Glomerular endothelial cell (primary cell): ENCODE measurements around the gene PTPRG. TPM values are rescaled to one million over a fixed set of nuclear protein-coding genes. Genes with fewer than 3 reads are reported as not detected.

ENCODE experiments used
- DNase-seq: peaks from one replicate; pipeline ENCODE4 v3.0.0-alpha.2; 2011; ENCODE audit warnings: low read depth, low spot score; ENCODE audit errors: extremely low read depth
- total RNA-seq: library from RNA; depleted of rRNA; stranded (reverse); fragments of >200 nt; gene quantifications from 2 replicates; pipeline ENCODE4 v1.2.3, GENCODE V29; 2015

The PTPRG gene
- total RNA-seq, 1 donor from 2014 or later: 30.5 TPM

DNA sequence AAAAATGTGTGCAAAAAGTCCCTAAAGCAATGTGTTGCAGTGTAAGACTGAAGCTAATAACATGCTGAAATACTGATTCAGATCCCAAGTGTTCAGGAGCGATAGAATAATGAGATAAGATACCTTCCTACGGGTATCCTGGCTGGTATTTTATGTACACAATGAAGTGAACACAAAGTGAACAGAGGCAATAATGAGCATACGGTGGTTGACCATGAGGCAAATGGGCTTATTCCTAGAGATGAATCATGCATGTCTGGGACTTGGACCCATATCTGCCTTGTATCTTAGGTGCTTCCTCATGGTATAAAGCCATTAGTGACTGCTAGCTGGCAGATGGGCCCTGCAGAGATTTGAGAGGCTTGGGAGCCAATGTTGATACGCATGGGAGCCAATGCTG, 21.5 kb downstream of the PTPRG start:
- no peak for DNase-seq

DNA sequence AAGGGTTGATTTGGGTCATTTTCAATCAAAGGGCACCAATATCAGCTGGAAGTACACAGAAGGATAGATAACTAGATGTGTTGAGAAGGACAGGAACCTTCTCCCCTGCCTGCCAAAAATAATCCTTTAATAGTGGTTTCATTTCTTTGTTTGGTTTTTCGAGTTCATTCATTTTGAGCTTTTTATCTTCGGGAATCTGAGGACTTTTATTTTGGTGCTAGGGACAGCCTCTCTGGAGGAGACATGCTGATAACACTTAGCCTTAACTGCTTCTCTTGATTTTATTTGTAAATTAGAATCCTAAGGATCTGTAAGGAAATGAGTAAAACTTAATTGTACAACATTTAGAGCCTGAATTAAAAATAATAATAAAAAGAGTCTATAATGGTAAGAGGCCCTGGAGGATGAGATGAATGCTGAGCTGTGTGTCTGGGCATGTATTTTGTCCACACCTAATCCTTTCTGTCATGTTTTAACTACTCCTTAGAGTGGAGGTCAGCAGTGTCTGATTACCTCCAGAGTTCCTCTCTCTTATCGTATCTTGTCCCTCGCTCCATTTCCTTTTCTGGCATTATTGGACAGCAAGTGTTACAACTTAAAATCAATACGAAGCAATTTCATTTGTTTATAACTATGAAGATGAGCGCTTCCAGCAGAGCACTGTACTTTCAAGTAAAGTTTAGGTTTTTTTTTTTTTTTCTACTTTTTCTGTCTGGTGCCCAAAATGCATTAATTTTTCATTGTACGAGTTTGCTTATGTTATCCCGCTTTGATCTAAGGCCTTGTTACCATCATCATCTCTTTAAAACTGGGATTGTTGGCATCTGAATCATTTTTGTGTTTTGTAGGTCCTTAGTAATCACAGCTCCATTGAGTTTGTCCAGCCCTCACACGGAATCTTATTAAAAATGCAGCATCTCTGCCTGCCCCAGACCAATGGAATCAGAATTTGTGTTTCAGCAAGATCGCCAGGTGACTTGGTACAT, 22.8 kb downstream of the PTPRG start:
- no peak for DNase-seq

DNA sequence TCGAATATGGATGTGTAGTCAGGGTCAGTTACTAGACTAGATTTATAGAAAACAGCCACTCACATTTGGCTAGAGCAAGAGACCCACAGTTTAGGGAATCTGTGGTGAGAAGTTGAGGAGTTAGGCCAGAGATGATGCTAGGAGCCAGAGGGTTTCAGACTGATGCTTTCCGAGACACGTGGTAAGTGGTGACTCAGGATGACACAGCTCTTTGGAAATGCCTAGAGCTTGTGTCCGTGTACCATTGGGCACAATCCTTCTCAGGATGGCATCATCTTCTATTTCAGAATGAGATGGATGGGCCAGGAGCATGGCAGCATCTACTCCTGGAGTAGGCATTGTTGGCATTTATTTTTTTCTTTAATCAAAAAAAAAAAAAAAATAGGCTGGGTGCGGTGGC, 28.5 kb downstream of the PTPRG start:
- no peak for DNase-seq

DNA sequence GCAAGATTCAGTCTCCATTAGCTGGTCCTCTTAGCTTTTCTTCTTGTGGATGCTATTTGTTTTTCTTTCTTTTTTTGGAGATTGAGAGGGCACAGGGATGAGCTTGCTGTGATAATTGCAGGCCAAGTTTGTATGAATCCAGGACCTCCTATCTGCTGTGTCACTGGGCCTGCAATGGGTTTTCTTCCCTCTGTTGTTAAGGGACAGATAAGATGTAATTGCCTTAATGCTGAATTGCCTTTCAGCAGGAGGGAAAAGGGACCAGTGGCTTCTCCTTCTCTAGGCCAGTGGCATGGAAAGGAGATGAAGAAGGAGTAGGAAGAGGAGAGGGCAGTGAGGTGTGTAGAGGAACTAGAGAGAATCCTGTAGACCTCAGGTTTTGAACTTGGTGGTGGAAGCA, 29.9 kb downstream of the PTPRG start:
- DNase-seq: no peak

DNA sequence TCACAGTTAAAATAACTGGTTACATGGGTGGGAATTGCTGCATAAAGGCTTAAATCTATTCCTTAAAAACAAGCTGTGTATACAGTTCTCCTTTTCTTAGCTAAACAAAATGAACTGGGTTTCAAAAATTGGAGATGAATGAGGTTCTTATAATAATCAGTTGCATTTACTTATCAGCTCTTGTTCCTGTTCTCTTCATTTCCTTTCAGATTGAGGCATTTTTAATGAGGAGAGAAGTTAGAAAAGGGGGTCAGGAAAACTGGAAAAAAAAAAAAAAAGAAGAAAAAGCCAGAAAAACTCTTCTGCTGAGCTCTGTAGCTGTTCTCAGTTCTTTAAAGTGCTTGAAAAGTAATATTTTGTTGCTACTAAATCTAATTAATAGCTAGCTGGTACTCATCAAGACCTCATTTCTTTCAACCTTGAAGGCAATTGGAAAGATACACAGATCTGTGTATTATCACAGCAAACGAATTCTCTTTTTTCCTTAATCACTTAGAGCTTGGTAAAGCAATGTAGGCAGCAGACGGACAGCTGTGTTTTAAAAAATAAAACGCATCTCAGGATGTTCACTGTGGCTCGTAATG, 32.2 kb downstream of the PTPRG start:
- DNase-seq: no peak

DNA sequence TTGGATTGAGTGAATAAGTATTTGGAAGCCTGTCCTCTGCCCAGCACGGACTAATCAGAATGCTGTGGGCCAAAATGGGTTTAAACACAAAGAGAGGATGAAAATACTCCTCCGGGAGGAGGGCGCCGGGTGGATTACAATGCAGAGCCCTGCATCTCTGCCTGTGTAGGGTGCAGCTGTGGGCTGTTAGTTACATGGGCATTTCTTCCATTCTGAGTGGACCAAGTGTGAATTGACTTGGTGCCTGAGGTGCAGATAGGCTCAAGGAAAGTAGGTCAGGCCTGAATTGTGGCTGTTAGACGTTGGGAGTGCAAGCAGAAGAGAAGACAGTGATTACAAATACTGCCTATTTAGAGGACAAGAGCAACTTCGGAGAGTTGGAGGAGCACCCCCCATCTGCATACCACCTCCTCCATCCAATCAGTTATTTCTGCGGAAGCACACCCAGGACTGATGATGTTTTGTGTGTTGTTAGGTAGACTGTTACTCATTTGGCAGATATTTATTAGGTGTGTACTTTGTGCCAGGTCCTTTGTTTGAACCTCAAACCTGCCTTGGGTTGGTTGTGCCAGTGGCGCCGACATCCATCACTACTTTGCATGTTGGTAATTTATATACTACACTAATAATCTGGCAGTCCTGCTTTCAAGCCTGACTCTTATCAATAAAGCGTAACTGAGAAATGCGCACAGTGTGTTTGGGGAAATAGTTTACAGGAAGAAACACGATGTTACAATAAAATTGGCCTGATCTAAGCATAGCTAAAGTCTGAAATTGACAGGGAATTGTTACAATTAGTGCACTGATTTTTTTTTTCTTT, 33.0 kb downstream of the PTPRG start:
- DNase-seq: no peak

DNA sequence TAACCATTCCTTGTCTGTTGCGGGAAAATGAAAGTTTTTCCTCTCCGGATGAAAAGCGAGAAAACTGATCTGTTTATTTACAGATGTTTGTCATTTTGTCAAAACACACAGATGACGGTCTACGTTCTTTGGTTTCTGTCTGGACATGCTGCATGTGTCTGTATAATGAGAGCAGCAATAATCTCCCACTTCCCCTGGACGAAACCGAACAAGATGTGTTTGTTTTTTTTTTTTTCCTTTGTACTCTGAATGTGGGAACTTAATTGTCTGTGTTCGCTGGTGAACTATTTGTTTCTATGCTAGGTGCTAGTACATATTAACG, 33.6 kb downstream of the PTPRG start:
- DNase-seq: no peak

DNA sequence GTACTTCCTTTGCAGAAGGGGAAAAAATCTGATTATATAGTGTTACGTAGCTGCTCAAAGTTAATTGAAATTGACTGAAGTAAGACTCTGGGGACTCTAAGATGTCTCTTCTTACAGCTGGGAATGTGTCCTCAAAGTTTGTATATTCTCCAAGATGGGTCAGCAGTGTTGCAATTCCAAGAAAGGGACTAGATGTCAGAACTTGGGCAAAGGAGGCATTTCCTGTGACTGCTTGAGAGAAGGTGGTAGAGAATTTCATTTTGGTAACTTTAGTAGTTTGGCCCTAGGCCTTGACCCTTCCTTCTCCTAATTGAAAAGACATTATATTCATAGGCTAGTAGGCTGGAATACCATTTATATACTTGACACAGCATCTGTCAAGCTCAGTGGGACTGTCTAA, 33.9 kb downstream of the PTPRG start:
- DNase-seq: no peak

DNA sequence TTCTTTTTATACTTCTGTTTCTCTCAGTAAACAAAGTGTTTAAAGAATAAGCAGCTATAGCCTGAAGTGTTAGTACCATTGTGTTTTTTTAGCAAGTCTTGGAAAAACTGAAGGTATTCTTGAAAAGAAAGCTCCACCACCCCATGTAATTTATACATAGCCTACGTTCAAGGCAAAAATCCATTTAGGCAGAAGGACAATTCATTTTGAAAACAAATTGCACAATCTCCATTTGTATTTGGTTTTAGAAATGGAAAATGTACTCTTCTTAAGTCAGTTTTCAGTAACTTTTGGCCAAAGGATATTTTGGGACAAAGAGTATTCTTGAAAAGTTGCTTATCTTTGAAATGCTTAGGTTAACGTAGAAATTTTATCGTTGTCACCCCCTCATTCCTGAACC, 34.5 kb downstream of the PTPRG start:
- DNase-seq: no peak

DNA sequence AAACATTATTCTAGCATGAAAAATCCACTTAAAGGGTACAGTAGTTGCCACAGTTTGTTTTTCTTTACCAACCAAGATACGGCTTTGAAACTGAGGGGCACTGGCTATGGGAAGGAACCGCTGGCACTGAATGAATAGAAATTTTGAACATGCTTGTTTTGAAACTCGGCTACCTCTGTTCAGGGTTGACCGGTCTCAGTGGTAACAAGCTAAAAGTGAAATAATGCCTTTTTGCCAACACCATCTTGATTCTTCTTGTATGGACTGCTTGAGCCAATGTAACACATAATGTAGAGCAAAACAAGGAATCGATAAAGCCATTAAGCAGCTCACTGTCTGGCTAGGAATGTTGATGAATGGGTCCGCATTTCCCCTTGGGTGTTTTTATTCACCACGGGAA, 36.5 kb downstream of the PTPRG start:
- DNase-seq: no peak

DNA sequence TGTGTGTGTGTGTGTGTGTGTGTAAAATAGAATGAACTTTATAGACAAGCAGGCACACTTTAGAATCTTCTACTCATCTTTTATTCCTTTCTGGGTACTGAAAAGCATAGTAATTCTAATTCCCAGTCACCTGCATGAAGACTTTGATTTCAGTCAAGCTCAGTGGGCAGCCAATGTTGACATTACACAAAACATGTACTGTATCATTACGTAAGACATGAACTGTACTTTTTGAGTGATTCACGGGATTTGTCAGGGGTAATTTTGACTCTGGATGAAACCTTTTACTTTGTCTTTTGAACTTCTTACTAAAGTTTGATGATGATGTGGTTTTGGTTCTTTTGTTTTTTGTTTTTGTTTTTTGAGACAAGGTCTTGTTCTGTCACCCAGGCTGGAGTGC, 38.8 kb downstream of the PTPRG start:
- DNase-seq: no peak

DNA sequence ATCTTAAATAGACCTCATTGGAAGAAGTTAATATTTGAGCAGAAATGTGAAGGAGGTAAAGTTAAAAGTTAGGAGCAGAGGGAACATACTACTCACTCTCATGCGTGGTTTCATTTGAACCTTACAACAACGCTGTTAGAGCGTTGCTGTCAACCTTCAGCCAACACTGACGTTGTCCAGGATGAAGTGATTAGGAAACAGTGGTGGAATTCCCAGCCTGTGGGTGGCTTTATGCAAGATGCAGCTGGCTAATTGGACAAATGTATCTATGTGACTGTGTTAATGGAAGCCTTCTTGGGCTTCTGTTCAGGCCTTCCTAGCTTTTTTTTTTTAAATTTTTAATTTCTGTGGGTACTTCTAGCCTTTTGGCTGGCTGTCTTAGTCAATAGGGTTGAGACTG, 40.5 kb downstream of the PTPRG start:
- no peak for DNase-seq

DNA sequence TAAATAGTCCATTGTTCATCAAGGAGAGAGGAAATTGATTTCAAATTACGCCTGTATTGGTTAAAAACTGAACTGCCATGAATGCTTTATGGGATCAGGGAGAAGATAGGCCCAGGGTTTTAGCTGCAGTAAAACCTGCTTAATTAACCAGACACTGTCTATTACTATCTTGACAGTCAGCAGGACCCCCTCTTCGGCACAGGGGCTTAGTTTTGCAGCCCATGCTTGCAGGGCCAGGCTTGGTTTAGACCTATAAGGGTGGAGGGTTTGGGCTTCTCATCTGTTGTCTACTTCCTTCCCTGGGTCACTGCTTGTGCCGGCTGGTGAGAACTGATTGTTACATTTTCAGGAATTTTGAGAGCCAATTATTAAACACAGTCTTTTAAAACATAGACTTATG, 41.1 kb downstream of the PTPRG start:
- DNase-seq: no peak

DNA sequence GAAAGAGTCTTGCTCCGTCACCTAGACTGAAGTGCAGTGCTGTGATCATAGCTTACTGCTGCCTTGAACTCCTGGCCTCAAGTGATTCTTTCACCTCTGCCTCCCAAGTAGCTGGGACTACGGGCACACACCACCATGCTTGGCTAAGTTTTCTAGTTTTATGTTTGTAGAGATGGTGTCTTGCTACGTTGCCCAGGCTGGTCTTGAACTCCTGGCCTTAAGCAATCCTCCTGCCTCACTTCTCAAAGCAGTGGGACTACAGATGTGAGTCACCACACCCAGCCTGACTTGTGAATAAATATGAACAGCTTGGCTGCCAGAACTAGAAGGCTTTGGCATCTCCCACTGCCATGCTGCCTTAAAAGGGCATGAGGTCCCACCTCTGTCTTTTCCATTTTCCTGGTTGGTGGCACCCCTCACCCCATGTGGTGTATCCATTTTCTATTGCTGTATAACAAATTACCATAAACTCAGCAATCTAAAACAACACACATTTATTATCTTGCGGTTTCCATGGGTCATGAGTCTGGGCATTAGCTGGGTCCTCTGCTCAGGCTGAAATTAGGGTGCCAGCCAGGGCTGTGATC, 44.3 kb downstream of the PTPRG start:
- DNase-seq: no peak

DNA sequence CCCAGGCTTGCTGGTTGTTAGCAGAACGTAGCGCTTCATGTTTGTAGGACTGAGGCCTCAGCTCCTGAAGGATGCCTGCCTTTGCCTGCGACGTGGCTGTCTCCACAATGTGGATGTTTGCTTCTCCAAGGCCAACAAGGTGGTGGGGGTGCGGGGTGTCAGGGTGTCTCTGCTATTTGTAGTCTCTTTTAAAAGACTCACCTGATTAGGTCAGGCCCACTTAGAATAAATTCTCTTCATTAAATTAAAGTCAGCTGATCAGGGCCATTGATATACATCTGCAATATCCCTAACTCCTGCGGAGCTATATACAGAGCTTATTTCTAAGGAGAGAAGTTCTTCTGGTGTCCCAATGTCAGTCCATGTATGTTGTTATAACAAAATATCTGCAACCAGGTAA, 44.8 kb downstream of the PTPRG start:
- DNase-seq: no peak

DNA sequence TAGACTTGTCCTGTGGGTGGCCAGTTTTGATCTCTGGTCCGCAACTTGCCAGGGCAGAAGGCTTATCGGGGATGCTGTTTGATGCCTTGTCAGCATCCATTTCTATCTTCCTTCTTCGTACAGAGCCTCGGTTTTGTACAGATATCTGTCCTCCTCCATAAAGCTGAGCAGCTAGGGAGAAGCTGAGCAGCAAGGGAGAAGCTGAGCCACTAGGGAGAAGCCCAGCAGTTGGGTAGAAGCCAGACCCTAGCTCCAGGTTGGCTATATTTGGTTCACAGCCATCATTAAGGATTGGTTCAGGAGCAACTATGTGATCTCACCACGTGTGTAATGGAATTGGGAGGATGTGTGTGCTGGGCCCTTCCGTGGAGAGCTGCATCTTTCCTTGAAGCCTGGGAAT, 46.7 kb downstream of the PTPRG start:
- no peak for DNase-seq

DNA sequence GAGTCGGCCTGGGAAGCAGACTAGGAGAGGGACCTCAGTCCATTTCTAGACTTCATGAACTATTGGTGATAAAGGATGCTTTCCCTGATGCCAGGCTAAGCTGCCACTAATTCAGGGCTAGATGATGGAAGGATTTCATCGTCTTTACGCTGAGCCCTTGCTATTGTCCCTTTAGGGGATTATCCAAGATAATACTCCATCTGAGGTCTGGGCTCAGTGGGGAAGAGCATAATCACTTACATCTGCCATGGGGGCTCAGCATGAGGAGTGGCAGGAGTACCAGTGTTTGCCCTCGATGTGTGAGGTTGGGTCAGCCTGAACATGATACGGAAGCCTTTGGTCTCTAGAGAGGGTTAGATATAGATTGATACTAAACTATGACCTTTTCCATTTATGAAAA, 47.3 kb downstream of the PTPRG start:
- no peak for DNase-seq

DNA sequence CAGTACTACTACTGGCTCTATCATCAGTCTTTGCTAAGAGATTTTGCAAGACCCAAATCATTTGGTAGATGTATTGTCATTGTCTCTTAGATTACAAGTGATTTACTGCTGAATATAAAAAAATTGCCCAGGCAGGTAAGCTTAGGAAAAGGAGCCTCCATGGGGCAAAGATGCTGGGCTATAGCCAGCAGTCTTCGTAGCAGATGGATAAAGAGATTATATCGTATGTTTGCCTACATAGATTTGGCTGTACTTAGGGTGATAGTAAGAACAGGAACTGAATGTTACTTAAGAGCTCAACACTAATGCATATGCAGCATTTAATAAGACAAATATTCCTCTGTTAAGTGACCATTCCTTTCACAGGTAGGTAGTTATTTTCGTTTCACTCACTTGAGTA, 48.9 kb downstream of the PTPRG start:
- no peak for DNase-seq

DNA sequence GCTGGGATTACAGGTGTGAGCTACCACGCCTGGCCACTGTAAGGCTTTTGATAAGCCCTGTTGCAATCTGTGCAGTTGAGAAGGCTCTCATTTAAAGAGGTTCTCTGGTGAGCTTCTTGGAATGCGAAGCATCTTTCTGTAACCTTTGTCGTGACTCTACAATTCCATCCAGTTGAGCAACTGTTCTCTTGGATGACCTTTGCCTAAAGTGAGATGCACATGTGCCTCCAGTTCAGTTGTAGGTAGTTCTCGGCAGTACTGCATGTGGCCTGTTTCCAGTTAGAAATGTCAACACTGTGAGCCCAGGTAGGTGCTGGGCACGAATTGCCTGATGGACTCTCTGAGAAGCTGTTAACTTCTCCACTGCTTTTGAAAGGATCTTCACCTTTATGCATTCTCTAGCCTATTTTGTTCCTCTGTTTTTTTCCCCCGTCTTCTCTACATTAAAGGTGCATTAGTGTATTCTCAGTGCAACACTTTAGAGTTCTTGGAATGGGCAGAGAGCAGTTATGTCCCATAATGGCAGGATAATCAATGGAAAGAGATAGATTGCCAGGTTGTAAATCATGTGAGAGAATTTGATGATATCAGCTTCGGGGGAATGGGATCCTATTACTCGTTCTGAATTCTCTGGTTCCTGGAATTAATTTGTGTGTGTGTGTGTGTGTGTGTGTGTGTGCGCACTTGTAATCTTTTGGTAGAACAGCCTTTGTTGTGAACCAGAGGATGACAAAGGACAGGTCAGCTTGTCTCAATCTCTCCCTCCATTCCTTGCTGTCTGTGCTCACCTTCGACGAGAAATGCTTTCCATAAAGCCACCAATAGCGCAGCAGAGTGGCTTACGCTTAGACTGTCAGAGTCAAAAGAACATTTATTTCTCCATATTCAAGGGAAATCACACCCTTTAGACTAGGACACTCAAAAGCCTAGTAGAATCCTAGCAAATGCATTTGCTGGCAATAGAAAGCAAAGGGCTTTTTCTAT, 51.1 kb downstream of the PTPRG start:
- DNase-seq: no peak

DNA sequence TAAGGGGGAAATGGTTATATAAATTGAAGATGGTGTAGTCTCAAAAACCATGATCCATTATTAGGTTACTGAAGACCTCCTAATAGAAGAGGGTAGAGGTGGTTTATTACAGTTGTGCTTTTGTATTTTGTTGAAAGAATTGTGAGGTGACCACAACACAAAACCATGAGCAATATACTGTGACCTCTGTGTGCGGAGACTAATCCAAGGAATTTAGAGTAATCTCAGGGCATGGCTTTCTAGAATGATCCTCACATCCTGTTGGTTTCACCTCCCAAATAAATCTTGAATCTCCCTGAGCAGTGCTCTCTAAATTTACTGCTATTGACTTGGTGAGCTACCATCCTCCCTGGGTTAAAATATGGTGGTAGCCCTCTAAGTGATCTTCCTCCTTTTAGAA, 52.3 kb downstream of the PTPRG start:
- no peak for DNase-seq
